Cardiac septum (tissue), 1 donor: ENCODE results near the gene CDH23. TPM values are rescaled to one million over a fixed set of nuclear protein-coding genes. Genes with fewer than 3 reads are reported as not detected.

ENCODE experiments used
- DNase-seq: peaks from one replicate; pipeline ENCODE4 v3.0.0-alpha.2; 2020; ENCODE audit warnings: low spot score
- intact Hi-C: fragments of 100-400 bp; cut with DNase I; formaldehyde crosslinking; loops from one replicate; pipeline ENCODE4 v1.14.0; 2022
- total RNA-seq: library from RNA; stranded (reverse); fragmentation: NEBNext Ultra II Directional; extraction: Animal tissue kit (Norgen Biotek cat#: 25700); gene quantifications from one replicate; pipeline ENCODE4 v1.2.1, GENCODE V29; 2021
- donor health status: DM: no; HTN: no; CAD: no.

CDH23 gene
- total RNA-seq, 1 donor from 2014 or later, result 9.3 TPM

- no peak for DNase-seq
- intact Hi-C loops, result no loop called here
Observed at GRCh38 chr10:71520042-71520441, 123.3 kb downstream of the CDH23 start.

DNA sequence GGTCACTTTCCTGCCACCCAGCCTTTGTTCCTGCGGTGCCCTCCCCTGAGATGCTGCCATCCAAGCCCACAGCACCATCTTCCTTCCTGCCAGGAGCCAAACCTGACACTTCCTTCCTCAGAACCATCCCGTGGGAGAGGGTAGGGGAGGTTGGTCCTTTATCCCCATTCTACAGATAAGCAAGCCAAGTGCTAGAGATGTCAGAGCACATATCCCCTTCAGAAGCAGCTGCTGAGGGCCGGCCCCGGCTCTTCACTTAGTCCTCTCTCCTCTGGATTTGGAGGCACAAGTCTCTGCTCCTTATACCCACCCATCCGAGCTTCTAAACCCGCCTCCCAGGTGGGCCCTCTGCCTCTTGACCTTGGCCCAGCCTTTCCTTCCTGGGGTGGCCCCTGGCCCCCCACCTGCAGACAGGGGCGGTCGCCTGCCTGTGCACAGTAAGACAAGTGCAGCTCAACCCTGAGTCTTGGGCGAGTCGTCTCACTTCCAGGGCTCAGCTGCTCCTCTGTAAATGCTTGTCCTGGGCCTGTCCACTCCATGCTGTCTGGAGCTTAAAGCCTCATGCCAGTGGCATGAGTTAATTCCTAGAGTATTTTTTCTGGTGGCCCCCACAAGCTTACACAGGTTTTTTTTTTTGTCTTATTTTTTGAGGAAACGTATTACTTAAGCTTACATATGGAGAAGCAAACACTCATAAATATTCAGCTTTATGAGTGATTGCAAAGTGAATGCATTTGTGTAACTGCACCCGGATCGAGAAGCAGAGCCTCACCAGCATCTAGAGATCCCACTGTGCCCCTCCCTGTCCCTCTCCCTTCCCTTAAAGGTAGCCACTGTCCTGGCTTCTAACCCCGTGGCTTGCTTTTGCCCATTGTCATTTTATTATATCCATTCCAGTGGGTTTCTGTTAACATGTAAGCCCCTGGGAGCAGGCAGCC lies 125.1 kb downstream of the CDH23 start:
- no peak for DNase-seq
- intact Hi-C loops, result no loop called here

DNA sequence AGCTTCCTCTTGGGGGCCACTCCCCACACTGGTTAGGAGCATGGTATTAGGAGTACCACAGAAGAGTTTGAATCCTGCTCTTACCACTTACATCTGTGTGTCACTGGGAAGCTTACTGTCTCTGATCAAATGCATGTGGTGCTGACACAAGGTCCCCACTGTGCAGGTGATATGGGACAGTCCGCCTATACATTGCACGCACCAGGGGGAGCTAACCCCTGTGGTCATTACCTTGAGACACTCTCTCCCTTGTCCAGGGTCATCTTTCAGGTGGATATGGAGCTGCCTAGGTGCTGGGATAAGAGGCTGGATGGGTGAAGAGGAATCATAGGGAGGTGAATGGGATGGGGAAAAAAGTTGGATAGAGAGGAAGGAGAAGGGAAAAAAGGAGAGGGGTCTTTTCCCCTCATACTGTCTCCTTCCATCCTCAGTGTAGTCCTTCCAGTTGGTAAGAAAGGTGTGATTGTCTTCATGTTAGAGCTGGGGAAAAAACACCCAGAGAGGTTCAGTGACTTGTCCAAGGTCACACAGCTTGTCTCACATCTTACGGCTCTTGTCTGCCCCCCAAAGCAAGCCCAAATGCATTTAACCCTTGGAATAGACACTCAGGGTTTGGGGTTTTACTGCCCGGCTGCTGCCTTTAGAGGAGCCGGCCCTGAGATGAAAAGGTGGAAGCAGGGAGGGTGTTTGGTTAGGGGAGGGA lies 125.9 kb downstream of the CDH23 start:
- intact Hi-C loops, result no loop called here
- no peak for DNase-seq

GRCh38 chr10:71523756-71524155 lies 127.0 kb downstream of the CDH23 start:
- DNase-seq, result no peak

GRCh38 chr10:71525092-71525491 lies 128.4 kb downstream of the CDH23 start:
- intact Hi-C loops, result no loop called here
- DNase-seq, result no peak

More at GRCh38 chr10:71523756-71524155, 127.0 kb downstream of the CDH23 start:
- intact Hi-C loops, result no loop called here

- no peak for DNase-seq
- intact Hi-C loops, result no loop called here
Observed at GRCh38 chr10:71525721-71526120, 129.0 kb downstream of the CDH23 start.

DNA sequence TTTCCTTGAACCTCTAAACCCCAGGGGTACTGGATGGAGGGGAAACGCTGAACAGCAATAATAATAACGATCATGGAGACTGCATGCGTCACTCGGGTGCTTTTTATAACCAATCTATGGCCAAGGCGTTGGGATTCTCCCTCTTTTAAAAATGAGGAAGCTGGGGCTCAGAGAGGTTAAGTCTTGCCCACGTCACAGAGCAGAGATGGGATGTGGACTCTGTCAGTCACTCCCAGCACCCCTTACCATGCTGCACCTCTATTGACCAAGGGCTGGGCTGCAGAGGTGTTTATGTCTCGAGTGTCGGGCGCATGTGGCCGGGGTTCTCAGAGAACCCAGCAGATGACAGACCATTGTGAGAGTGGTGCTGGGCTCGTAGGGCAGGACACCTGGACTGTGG lies 129.9 kb downstream of the CDH23 start:
- intact Hi-C loops, result no loop called here
- no peak for DNase-seq

DNA sequence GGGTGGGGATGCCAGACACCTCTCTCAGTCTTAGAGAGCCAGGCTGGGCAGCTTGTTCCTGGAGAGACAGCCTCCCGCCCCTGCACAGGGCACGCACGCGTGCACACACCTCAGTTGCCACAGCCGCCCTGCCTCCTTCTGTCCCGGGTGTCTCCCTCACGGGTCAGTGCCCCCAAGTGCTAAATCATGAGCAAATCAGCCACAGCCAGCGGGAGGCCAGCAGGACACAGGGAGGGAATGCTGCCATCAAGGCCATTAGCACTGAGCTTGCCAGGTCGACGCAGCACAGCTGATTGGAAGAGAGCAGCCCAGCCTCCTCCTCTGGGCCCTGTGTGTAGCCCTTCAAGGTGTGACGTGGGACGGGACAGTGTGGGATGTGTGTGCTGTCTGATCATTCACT lies 130.4 kb downstream of the CDH23 start:
- intact Hi-C loops, result no loop called here
- DNase-seq, result no peak

DNA sequence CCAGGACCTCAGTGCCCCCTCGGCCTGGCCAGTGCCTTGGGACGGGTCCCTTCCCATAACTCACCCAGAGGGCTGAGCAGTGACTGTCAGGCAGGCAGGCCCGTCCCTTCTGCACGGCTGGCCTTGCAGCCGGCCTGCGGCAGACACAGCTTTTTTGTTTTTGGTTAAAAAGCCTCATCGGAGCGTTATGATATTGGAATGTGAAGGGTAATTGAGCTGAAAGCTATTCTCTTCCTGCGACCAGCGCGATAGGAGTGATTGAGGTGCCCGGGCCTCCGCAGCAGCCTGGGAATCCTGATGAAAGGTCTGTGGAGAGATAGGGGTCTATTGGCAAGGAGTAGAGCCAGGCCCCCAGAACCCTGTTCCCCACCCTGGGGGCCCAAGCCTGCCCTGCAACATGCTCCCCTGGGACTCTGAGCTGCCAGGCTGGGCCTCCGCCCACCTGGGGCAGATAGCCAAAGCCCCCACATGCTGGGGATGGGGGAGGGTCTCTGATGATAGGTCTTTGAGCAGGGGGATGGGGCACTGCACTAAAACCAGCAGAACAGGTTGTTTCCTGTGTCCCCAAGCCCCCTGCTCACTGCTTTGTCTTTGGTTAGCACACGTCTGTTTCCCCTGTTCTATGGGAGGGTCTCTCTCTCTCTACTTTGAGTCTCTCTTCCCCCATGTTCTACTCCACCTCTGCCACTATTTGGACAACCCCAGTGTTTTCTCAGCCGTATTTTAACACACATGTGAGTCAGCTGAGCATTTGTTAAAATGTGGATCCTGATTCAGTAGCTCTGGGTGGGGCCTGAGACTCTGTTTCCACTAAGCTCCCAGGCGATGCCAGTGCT lies 131.9 kb downstream of the CDH23 start:
- no peak for DNase-seq

DNA sequence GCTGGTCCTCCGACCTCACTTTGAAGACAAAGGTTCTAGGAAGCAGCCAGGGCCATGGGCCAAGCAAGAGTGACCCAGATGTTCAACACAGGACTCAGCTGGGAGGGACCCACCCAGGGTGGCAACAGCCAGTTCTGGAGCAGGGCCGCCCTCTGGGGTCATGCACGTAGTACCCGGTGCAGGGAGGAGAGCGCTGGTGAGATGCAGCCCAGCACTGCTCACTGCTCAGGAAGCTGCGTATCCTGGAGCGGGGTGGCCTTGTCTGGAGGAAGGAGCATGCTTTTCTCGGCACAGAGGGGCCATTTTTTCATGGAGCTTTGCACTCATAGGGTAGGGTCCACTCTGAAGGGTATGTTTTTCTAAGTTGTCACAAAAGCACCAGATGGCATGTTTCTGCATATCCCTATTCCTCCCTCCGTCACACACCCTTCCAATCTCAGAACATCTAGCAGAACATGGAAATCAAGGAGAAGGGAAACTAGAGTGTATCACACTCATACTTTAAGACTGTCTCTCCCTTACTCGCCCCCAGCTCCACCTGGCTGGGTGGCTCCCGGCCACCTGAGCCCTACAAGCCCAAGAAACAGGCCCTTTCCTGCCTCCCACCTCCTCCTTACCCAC lies 132.6 kb downstream of the CDH23 start:
- intact Hi-C loops, result no loop called here
- DNase-seq, result no peak

More for the DNA sequence above, 131.9 kb downstream of the CDH23 start:
- intact Hi-C loops, result no loop called here

DNA sequence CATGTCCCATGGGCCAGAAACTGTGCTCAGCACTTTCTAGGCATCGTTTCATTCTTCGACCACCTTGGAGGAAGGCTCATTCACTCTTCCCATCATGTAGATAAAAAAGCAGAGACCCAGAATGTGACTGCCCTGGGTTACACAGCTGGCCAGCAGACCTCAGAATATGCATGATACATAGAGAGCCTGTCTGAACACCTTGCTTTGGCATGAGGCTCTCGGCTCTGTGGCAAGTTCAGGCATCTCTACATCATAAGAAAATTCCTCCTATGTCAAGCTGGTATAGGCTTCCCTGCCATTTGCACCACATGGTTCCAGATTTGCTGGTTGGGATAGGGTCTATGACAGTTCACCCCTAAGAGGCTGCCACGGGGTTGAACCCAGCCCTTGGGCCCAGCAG lies 134.1 kb downstream of the CDH23 start:
- DNase-seq, result no peak
- intact Hi-C loops, result loop anchor here (10.0 kb wide), 1 partner anchor 104 kb away; no protein-coding TSS in a partner anchor

GRCh38 chr10:71531485-71532446 lies 135.0 kb downstream of the CDH23 start:
- intact Hi-C loops, result loop anchor here (10.0 kb wide), 1 partner anchor 103 kb away; no protein-coding TSS in a partner anchor
- no peak for DNase-seq

DNA sequence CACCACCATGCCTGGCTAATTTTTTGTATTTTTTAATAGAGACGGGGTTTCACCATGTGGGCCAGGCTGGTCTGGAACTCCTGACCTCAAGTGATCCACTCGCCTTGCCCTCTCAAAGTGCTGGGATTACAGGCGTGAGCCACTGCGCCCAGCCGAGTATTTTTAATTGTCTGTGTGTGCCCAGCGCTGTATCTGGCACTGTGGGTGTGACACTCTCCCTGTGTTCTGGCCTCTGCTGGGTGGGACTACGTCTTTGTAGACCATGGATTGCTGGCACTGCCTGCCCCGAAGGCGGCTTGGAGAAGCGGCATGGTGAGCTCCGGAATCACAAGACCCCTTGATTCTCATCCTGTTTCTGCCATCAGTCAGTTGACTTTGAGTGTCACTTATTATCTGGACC lies 136.2 kb downstream of the CDH23 start:
- intact Hi-C loops, result loop anchor here (10.0 kb wide), 1 partner anchor 102 kb away; no protein-coding TSS in a partner anchor
- DNase-seq, result no peak

- intact Hi-C loops, result loop anchor here (10.0 kb wide), 1 partner anchor 101 kb away; no protein-coding TSS in a partner anchor
- DNase-seq, result no peak
Observed at GRCh38 chr10:71533936-71534335, 137.2 kb downstream of the CDH23 start.

DNA sequence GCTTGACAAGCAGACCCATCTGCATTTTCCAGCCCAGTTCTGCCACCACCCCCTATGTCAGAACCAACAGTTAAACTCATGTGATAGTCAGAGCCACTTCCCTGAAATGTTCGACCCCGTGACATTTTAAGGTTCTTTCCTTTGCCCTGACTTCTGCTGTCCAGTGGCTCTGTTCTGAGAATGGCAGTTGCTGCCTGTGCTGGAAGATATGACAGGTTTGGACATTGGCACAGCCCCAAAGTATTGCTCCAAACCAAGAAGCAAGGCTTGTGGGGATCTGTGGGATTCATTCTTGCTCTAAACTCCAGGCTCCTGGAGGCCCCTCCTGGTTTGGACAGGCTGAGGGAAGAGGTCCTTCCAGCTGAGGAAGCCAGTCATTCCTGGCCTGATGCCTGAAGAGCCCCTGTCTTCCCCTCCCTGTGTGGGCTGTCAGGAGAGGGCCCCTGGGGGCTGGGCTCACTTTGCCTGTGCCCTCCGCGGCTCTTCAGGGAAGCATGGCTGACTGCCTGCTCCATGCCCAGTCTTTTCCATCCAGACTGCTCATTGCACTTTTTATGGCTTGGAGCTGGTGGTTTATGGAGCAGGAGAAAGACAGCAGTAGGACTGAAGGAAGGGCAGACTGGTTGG lies 138.0 kb downstream of the CDH23 start:
- DNase-seq, result no peak
- intact Hi-C loops, result loop anchor here (10.0 kb wide), 1 partner anchor 100 kb away; no protein-coding TSS in a partner anchor

- no peak for DNase-seq
- intact Hi-C loops, result loop anchor here (10.0 kb wide), 1 partner anchor 98 kb away; no protein-coding TSS in a partner anchor
Observed at GRCh38 chr10:71536332-71536731, 139.6 kb downstream of the CDH23 start.

- no peak for DNase-seq
- intact Hi-C loops, result loop anchor here (10.0 kb wide), 1 partner anchor 98 kb away; no protein-coding TSS in a partner anchor
Observed at GRCh38 chr10:71537125-71537524, 140.4 kb downstream of the CDH23 start.
